22Rv1 (cell line): ENCODE measurements around the gene ZBTB3.

Experiments used
- ZFX ChIP-seq: fragments of 450-650 bp; IDR thresholded peaks from 2 replicates; pipeline ENCODE4 v1.6.1; 2017; ENCODE audit warnings: antibody characterized with exemption, borderline replicate concordance
- TF ChIP-seq, protein P1 (sequence below): fragments of 450-650 bp; IDR thresholded peaks from 2 replicates; pipeline ENCODE4 v1.5.1; 2017; ENCODE audit warnings: mild to moderate bottlenecking

DNA sequence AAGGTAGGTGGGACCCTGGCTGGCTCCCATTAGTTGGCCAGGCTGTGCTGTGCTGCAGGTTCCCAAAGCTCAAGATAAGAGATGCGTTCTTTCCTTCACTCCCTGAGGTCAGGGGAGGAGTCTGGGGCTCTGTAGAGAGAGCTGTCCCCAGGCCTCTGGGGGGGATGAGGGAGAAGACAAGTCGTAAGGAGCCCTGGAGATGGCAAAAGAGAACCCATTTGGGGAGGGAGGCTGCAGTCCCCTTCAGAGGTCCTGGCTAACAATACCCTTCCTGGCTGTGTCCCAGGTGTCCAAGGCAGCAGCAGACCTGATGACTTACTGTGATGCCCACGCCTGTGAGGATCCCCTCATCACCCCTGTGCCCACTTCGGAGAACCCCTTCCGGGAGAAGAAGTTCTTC is 45.6 kb downstream of the ZBTB3 start:
- TF ChIP-seq, protein P1, sequence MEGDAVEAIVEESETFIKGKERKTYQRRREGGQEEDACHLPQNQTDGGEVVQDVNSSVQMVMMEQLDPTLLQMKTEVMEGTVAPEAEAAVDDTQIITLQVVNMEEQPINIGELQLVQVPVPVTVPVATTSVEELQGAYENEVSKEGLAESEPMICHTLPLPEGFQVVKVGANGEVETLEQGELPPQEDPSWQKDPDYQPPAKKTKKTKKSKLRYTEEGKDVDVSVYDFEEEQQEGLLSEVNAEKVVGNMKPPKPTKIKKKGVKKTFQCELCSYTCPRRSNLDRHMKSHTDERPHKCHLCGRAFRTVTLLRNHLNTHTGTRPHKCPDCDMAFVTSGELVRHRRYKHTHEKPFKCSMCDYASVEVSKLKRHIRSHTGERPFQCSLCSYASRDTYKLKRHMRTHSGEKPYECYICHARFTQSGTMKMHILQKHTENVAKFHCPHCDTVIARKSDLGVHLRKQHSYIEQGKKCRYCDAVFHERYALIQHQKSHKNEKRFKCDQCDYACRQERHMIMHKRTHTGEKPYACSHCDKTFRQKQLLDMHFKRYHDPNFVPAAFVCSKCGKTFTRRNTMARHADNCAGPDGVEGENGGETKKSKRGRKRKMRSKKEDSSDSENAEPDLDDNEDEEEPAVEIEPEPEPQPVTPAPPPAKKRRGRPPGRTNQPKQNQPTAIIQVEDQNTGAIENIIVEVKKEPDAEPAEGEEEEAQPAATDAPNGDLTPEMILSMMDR = no peak
- TF ChIP-seq ZFX = no peak
